DMS153 (cell line): ENCODE measurements around the gene ADPRHL1.
"Not testable (repeated sequence)": the region's sequence is repeated elsewhere in the genome, so short reads cannot be mapped to it uniquely, and the experiment has no call there.

Experiments used
- DNase-seq: peaks from one replicate; lab custom pipeline; 2025; lab: John Stamatoyannopoulos, UW

The ADPRHL1 gene

DNA sequence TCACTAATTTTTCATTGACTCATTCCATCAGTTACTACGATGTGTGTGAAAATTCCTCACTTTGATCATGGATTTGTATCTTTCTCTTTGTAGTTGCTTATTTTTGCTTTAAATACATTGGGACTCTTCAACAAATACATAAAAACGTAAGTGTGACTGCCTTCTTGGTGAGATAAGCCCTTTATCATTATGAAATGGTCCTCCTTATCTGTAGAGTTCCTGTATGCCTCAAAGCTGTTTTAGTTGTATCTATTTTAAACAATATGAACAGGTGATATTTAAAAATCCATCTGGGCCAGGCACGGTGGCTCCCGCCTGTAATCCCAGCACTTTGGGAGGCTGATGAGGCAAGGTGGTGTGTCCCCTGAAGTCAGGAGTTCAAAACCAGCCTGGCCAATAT, 25.9 kb upstream of the ADPRHL1 start:
- no peak for DNase-seq

DNA sequence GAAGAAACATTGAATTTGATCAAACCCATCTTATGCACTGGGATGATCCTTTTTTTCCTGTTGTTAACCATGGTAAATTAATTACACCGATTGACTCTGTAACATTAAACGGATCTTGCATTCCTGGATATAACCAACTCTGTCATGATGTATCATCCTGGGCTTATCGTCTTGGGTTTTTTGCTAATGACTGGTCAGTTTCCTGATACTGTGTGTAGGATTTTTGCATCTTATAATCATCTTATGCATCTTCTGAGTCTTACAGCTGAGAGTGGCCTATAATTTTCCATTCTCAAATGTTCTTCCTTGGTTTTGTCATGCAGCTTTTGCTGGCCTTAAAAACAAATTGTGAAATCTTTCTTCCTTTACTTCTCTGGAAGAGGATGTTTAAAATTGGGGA, 24.4 kb upstream of the ADPRHL1 start:
- no peak for DNase-seq

DNA sequence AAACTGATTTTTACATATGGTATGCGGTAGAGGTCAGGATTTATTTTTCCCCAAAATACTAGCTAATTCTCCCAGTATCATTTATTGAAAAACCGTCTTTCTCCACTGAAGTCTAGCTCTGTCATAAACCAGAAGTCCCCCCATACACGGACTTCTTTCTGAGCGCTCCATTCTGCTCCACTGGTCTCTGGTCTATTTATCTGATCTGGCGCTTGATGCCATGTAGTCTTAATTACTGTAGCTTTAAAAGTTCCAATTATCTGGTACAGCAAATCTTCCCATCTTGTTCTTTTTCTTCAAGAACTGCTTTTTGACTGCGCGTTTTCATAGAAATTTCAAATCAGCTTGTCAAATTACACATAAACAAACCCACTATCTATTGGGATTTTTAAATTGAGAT, 23.5 kb upstream of the ADPRHL1 start:
- no peak for DNase-seq

DNA sequence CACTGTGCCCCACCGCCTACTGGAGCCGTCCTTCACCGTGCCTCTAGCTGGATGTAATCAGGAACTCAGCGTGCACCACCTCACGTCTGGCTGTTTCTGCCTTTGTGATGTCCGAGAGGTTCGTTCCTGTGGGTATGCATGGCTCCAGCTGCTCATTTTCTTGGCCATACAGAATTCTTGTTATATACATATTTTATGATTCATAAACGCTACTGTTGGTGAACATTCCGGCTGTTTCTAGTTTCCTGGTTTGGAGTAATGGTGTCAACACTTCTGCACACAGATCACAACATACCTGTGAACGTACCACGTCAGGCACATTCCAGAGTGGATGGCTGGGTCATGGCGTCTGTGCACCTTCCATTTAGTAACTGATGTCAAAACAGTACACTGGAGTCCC, 22.6 kb upstream of the ADPRHL1 start:
- no peak for DNase-seq

DNA sequence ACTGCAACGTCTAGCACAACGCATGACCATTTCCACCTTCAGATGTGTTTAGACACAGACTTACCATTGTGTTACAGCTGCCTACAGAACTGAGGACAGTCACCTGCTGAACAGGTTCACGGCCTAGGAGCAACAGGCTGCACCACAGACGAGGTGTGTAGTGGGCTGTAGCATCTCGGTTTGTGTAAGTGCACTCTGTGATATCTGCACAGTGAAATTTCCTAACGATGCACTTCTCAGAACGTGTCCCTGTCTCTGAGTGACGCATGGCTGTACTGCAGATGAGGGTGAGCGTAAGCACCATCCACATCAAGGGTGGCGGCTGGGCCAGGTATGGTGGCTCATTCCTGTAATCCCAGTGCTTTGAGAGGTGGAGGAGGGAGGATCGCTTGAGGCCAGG, 22.0 kb upstream of the ADPRHL1 start:
- no peak for DNase-seq

DNA sequence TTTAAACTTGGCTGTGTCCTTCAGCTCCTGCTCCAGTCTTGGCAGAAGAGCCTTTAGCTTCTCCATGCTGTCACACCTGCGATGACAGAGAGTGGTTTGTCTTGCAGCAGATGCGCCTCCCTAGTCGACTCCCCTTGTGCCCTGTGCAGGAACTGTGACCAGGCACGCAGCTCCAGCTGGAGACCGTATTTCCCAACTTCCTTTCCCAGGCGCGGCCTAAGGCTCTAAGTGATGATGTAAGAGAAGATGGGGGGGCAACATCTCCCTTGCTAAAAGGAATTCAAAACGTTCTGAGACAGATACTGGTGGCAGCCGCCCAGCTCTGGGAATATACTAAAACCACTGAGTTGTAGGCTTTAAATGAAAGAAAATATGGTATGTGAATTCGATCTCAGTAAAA, 20.9 kb upstream of the ADPRHL1 start:
- DNase-seq: no peak

DNA sequence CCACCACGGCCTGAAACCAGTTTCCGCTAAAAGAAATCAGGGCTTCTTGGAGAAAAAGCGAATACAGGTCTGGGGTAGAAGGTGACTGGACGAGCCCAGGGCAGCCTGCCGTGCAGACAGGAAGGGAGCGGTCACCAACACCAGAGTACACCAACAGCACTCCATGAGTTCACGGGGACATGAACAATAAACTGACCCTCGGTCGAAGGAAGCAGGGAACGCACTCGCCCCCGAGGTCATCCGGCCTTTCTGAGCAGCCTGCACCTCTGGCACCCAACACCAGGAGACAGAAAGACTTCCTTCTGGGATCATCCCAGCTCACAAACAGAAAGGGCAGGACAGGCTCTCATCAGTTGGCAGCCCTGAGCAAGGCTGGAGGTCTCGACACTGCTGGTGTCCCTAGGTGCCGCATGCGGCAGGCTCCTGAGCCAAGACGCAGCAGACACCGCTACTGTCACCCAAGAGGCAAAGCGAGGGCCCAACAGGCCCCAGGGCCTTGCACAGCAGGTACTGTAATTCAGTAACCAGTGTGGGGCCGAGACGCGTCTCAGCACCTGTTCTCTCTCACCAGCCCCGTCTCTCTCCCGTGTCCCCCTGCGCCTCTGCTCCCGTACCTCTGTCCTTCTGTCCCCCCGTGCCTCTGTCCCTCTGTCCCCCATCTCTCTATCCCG, 19.2 kb upstream of the ADPRHL1 start:
- DNase-seq: no peak

DNA sequence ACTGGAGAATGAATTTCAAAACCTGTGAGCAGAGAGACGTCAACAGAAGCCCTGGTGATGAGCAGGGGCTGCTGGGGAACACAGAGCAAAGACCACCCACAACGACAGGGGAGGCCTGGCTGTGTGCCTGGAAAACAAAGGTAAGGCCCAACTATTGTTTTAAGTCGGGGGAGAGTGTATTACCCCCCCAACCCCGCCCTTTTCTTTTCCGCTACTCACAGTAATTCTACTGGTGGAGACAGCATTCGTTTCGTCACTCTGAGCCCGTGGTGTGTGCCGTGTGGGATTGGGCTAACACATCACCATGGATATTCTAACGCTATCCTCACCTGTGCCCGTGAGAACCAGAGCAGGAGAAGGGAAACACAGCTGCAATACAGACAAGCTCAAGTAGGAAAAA, 18.6 kb upstream of the ADPRHL1 start:
- DNase-seq: no peak

DNA sequence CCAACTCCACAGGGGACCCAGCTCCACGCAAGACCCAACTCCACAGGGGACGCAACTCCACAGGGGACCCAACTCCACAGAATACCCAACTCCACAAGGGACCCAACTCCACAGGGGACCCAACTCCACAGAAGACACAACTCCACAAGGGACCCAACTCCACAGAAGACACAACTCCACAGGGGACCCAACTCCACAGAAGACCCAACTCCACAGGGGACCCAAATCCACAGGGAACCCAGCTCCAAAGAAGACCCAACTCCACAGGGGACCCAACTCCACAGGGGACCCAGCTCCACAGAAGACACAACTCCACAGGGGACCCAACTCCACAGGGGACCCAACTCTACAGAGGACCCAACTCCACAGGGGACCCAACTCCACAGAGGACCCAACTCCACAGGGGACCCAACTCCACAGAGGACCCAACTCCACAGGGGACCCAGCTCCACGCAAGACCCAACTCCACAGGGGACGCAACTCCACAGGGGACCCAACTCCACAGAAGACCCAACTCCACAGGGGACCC, 17.4 kb upstream of the ADPRHL1 start:
- not testable (repeated sequence) for DNase-seq

DNA sequence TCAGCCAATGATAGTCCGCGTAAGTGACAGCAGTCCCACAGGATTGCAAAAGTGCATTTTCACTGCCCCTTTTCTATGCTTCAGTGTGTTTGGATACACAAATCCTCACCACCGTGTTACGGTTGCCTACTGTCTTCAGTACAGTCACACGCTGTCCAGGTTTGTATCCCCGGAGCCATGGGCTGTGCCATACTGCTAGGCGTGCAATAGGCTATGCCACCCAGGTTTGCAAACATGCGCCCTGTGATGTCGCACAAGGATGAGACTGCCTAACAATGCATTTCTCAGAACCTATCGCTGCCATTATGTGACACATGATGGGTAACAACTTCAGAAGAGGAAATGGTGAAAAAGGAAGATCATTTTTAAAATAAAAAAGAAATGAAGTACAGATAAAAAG, 16.8 kb upstream of the ADPRHL1 start:
- no peak for DNase-seq

DNA sequence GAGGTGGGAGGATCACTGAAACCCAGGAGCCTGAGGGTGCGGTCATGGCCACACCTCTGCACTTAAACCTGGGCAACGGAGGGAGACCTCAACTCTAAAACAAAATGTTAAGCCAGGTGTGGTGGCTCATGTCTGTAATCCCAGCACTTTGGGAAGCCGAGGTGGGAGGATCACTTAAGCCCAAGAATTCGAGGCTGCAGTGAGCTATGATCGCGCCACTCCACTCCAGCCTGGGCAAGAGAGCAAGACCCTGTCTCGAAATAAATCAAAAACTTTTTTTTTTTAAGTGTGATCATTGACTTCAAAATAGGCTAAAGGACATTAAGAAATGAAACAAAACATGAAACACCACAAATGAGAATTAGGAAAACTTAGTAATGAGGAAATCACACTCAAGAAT, 16.3 kb upstream of the ADPRHL1 start:
- DNase-seq: no peak

DNA sequence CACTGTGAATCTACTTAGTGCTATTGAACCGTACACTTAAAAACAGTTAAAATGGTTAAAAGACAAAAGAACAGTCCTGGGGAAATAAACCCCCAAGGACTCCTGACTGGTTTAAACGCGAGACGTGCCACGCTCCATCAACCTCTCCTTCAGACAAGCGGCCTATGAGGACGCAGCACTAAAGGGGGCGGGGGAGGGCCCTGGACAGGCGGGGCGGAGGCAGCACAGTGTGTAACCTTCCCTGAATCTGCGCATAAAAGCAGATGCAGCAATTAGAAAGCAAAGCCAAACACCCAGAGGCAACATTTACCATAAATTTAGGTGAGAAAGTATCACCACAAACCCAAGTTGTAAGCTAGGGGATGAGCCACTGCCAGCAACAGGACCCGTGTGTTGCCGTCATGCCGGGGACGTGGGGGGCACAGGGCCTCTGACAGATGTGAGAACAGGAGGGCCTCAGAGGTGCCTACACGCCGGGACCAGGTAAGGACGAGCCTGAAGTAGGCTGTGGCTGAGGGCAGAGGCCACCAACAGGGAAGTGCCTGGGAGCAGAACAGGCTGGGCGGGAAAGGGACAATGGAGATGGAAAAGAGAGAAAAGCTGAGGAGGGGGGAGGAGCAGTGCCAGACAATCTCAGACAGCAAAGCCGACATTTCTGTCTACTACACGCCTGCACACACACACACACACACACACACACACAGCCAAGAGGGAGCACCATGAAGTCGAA, 15.3 kb upstream of the ADPRHL1 start:
- DNase-seq: no peak

DNA sequence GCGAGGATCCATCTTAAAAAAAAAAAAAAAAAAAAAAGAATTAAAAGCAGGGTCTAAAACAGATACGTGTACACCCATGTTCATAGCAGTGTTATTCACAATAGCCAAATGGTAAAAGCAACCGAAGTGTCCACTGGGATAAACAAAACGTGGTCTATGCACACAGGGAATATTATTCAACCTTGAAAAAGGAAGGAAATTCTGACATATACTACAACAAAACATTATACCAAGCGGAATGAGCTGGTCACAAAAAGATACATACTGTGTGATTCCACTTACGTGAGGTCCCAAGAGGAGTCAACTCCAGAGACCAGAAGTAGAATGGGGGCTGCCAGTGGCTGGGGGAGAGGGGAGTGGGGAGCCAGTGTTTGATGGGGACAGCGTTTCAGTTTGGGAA, 14.7 kb upstream of the ADPRHL1 start:
- no peak for DNase-seq

DNA sequence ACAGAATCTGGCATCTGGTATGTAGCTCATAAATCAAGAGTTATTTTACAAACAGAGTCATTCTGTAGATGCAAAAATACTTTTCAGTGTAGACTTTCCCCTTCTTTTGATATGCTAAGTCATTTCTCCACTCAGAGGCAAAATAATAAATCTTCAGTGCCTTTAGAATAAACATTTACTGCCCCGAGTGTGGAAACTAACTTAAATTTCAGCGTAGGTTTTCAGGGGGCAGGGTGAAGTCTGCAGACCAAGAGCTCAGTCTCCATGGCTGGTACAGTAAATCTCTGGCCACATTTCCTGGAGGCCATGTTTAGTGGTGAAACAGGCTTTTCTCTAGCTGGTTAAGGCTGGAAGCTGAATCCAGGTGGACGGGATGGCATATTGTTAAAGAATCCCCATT, 13.1 kb upstream of the ADPRHL1 start:
- DNase-seq: no peak

DNA sequence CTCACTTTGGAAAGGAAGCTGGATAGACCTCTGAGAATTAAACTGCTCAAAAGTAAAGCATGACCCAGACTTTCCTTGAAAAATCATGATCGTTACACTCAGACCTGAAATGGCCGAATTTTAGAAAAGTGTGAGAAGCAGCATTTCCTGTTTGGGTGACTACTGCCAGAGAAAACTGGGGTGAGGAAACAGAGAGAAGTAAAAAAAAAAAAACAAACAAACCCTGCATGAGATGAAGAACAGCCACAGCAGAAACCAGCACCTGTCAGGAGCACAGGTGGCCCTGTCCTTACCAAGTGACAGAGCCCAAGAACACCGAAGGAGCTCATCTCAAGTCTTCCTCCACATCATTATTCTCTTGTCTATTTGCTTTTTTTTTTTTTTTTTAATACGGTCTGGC, 12.0 kb upstream of the ADPRHL1 start:
- no peak for DNase-seq

DNA sequence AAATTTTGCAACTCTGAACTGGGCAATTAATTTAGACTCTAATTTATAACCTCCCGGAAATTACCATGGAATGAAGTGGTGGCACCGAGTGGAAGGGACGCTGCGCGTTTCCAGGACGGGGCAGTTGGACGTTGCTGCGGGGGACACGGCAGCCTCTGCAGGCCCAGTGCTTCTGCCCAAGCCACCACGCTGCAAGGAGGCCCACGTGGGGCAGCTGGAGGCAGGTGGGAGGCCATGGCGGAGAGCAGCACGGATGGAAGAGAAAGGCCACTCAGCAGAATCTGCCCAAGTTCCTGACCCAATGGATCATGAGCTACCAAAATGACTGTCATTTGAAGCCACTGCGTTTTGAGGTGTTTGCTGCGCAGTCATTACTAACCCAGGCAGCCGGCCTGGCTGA, 11.2 kb upstream of the ADPRHL1 start:
- DNase-seq: no peak

DNA sequence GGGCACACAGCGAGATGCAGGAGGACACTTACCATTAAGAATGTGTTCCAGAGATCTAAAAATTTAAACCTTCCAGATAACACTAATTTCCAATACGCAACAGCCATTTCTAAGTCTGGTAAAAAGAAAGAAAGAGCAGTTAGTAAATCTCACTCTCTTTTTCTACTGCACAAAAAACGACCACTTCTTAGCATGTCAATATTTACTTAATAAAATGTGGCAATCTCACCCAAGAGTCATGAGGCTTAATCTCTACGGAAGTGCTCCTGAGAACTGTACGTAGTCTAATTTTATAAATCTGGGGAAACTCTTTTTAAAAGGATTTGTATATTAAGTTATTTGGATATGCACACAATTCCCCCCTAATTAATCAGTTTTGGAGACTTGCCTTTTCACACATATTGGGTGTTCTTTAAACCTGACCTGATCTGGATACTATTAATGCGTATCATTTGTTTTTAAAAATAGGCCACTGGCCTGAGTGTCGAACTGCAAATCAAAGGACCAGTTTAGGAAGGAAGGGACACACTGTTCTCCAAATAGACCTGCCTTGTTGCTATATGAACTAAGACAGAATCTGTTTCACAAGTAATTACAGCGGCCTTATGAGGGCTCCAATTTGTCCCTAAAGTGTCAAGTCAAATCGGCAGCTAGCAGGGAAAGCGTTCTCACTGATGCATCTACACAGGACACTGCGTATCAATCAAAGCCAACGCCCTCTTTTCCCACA, 7.9 kb upstream of the ADPRHL1 start:
- no peak for DNase-seq

DNA sequence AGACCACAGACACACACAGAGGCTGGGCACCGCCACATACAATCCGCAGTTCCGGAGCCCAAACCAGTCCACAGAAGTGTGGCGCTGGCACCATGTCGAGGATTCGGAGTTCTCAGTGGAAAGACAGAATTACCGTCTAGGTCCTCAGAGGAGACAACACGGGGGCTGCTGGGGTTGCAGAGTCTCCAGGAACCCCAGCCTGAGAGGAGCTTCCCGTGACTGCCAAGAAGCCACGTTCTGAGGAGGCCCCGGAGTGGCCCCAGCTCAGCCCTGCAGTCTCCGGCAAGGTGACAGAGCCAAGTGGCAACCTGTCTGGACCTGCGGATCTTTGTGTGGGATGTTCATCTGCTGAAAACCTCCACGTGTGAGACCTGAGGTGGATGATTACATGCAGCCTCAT, 7.3 kb upstream of the ADPRHL1 start:
- no peak for DNase-seq

DNA sequence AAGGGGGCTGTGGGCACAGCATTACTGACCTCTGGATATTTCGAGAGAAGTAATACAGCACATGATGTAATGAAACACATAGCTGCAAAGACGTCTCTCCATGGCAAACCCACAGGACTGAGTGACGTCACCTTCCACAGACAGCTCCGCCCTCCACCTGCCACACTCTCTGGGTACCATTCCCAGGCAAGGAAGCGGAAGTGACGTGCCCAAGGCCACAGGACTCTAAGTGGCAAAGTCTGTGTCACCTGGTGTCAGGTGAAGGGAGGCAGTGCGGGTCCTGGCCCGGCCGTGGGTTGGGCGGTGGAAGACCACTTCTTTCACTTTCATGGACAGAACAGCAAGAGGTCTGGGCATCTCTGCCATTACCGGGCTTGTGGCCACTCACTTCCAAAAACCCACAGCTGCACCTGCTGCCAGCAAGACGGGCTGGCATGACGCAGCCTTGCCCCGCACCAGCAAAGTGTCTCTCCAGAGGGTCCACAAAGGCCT, 6.8 kb upstream of the ADPRHL1 start:
- no peak for DNase-seq

DNA sequence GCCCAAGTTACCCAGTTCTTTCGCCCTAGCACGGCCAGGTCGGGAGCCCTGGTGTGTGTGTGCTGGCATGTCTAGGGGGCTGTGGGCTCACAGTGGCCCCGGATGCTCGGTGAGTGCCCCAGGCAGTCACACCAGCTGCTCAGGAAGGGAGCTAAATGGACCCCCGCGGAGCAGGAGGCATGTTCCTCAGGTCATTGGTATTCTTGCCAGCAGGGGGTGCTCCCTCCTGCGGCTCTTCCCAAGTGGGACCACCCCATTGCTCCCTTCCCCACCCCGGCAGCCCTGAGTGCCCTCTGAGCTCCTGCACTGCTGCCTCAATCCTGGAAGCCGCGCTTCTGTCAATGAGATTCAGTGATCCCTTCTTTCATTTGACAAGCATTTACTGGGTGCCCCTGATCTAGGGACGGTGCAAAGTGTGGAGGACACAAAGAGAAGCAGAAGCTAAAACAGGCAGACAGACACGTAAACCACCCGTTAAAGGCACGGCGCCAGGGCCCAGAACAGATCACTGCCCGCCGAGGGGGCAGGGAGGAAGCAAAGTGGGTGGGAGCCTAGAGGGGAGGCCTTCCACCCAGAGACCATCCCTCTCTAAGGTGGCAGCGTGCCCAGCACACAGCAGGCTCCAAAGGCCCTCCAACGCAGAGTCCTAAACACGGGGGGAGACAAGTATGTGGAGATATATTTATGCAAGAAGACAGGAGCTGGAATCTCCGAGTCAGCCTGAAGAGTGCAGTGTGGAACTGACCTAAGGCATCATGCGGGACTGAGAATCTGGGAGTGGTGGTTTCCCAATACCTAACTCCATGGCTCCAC, 5.2 kb upstream of the ADPRHL1 start:
- no peak for DNase-seq

DNA sequence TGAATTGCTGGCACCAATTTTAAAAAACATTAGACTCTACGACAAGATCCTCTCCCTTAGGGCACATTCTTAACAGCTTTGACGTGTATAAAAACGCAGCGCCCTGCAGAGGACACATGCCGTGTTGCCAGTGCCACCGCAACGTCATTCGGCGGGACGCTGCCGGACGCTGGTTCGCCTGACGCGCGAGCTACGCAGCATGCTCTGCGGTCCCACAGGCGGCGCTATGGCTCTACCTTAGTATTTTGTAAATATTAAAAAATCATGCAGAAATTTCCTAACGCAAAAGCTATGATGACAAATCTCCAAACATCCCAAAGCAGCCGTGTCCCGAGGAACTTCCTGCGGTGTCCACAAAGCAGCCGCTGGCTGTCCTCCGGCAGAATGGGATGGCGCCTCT, 4.2 kb upstream of the ADPRHL1 start:
- no peak for DNase-seq

DNA sequence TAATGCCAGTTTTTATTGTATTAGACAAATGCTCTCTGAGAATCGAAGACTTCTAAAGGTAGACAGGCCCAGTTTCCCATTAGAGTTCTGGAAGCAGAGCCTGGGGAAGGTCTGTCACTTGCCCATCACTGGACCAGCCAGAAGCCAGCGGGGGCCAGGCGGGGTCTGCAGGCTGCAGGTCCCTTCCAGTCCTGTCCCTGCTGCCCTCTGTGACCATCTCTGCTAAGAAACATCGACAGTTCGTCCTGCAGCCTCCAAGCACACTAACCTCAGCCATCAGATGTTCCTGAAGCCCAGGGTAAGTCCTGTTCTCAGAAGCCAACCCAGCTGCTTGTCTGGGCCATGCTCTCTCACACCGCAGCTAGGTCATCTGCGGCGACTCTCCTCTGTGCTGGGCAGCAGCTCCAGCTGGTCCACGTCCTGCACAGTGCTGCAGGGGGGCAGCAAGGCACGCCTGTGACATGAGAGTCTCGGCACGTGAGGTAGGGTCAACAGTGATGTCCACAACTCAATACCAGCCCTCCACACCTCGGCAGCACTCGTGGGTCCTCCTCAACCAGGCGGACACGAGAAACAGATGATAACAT, 2.9 kb upstream of the ADPRHL1 start:
- no peak for DNase-seq
